Measurements from ENCODE around the gene FREM3.

- TF ChIP-seq CTCF (IDR thresholded peaks at IDR 0.05; ENCODE audit: low read depth, low read length) (no peak), MAX (IDR thresholded peaks at IDR 0.05; ENCODE audit: low read depth, low read length) (no peak)
These were observed 160.8 kb downstream of the FREM3 start for GRCh38 chr4:143539670-143540023.

Data from NB4 (cell line).